Cortex of kidney (tissue), 1 donor: ENCODE measurements around the gene BCAS3.

ENCODE experiments used
- DNase-seq: peaks from one replicate; lab custom pipeline; 2025; lab: John Stamatoyannopoulos, UW

Gene BCAS3

DNA sequence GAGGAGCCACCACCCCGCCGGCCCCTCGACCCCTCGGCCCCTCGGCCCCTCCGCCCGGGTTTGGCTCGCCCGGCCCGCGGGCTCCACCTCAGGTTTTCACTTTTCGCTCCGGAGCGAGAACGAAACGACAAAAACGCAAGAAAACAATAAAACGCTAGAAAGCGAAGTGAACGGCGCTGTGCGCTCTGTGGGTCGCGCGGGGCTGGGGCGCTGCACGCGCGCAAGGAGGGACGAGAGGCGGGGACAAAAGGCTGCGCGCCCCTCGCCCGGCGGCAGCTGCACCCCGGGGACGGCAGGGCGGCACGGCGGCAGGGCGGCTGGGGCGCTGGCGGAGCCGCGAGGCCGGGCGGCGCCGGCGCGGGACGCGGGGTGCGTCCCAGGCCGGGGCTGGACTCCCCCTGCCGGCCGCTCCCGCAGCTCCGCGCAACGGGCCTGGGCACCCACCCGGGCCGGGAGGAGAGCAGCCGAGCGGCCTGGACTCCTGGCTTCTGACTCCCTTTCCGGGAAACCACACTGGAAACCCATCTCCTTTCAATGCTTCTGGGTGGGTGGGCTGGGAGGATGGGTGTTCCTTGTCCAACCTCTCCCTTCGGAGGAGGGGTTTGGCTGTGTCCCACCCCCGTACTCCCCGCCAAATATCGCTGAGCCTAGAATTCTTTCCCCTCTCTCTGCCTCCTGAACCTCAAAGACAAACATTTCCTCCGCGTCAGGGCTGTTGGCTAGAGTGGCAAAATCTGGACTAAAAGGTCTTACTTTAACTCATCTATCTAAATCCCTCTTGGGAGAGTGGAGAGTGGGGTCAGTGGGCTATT is 731.9 kb downstream of the BCAS3 start:
- DNase-seq, result no peak

DNA sequence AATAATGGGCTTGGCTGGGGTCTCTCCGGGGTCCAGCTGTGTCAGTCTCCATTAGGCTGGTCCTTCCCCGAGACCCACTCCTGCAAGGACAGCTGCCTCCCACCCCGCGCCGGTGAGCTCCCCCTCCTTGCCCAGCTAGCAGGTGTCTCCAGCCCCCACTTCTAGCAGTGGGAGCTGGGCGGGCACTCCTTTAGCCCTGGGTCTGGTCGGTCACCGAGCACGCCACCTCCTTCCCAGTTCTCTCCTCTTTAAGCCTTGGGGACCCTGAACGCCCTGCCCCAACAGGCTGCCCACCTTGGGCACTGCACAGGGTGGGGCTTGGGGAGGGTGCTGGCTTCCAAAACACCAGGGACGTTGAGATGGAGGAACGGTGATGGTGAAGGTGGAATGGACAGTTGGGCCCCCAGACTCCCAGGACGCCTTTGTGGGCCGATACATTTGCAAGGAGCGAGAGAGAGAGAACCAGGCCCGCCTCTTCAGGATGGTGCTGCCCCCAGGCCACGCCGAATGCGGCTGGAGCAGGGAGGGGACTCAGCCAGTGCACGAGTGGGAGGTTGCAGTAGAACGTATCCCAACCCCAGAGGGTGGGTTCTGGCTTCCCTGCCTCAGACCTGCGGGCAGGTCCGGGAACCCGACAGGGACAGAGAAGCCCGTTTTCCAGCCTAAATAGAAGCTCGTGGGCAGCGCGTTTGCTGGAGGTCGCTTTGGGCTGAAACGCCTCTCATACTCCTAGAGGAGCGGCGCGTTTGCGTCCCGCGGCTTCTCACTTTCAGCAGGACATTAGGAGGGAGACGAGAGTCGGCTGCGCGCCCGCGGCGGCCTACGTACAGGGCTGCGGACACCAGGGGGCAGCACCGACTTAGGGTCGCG is 732.7 kb downstream of the BCAS3 start:
- DNase-seq, result no peak

DNA sequence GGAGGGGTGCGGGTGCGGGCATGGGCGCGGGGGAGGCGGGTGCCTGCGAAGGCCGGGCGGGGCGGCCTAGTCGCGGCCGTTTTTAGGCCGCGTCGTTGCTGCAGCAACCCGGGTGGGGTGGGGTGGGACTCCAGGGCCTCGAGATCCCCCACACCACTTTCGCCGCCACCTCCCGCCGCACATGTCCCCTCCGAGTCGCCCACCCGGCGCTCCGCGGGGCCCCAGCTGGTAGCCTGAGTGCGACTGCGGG is 733.3 kb downstream of the BCAS3 start:
- no peak for DNase-seq

DNA sequence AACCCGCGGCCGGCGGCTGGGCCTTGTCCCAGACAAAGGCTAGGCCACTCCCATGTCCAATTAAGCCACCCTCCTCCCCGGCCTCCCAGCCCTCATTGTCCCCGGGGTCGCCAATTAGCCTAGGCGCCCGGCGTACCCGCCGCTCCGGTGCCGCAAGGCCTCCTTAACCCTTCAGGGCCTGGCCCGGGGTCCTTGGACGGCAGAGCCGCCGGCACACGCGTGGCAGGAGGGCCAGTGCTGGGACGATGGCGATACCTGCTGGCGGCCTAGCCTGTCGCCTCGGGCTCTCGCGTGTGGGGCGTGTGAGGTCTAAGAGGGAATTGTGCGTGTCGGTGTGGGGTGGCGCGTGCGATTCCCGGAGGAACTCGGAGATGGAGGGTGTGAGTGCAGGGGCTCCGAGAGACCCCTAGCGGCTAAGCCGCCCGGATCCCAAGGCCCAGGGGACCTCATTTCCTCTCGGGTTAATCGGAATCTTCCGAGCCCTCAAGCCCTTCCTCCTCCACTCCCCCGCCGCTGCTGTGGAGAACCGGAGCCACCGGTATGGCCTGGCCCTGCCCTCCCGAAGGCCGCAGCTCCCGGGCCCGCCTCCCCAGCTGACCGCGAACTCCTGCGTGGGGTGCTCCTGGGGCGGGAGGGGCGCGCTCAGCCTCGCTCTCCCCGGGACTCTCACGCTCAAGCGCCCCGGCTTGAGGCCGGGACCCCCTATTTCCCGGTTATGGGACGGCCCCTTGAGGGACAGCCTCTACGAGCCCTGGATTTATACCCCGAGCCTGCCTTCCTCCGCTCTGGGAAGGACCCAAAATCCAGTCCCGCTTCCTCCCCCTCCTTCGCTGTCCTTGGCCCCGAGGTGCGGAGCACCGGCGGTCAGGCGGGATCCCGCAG is 733.9 kb downstream of the BCAS3 start:
- no peak for DNase-seq

DNA sequence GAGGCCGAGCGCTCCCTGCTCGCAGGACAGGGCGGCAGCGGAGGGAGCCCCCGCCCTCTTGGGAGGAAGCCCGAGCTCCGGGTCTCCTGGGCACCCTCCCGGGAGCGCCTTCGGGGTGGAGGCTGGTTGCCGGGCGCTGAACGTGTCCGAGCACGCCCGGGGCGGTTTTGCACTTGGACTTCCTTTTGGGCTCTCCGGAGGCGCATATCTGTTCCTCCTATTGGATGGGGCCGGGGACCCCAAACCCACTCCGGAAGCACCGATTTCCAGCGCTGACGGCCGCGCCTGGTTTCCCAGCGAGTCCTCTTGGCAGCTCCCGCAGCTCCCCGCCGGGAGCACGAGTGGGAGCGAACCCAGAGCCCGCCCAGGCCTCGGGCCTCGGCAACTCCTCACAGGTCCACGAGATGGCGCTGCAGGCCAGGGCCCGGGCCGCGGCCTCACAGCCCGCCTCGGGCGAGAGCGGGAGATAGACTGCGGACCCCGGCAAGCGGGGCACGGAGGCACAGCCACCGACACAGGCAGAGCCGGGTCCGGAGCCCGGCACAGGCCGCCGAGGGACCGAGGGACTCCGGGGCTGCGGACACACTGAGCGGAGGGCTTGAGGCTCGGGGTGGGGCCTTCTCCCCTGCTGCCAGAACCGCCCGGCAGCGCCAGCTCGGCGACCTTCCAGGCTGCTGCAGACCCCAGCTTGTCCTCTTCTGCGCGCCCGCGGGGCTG is 734.6 kb downstream of the BCAS3 start:
- no peak for DNase-seq

DNA sequence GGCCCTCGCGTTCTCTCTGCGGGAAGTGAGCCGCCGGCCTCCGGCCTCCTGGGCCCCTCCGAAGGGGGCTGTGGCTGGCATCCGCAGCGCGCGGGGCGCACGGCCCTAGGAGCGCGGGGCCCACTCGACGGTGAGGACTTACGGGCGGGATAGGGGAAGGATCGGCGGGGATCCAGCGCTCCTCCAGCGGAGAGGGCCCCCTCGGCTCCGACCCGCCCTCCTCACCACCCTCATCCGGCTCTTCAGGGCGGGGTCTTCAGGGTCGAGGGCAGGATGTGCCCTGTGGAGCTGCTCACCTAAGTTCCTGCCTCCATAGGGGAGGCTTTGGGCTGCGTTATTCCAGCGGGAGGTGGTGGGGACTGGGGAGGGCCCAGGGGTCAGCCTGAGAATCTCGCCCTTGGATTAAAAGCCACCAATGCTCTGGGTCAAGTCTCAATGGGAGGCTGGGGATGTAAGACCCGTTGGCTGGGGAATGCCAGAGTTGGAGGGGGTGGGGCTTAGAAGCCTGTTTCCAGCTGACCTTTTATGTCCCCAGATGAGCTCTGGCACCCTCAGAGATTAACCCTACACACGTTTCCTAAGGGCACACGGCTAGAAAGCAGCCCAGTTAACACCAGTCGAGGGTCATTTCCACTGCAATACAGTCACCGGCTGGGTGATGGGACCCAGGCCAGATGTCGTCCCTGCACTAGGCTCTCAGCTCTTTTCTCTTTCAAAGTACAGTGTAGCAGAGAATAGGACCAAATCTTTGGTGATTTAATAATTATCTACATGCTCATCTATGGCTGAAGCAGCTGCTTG is 735.4 kb downstream of the BCAS3 start:
- DNase-seq, result no peak

DNA sequence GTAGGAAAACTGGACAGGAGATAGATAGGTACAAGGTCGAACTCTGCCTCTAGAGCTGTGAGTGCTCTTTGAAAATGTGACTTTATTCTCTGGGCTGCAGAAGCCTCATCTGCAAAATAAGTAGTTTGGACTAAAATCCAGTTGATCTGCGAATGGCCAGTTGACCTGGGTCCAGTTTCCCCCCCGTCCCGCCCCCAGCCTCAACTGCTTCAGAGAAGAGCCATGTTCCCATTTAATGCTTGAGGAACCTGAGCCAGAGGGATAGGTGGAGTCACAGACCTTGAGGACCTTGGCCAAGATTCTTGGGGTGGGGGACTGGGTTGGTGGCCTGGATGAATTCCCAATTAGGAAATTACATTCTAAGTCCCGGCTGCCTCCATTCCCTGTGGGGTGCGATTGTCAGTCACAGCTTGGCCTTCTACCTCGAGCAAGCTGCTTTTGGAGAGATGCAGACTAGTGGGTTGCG is 736.0 kb downstream of the BCAS3 start:
- DNase-seq, result no peak

DNA sequence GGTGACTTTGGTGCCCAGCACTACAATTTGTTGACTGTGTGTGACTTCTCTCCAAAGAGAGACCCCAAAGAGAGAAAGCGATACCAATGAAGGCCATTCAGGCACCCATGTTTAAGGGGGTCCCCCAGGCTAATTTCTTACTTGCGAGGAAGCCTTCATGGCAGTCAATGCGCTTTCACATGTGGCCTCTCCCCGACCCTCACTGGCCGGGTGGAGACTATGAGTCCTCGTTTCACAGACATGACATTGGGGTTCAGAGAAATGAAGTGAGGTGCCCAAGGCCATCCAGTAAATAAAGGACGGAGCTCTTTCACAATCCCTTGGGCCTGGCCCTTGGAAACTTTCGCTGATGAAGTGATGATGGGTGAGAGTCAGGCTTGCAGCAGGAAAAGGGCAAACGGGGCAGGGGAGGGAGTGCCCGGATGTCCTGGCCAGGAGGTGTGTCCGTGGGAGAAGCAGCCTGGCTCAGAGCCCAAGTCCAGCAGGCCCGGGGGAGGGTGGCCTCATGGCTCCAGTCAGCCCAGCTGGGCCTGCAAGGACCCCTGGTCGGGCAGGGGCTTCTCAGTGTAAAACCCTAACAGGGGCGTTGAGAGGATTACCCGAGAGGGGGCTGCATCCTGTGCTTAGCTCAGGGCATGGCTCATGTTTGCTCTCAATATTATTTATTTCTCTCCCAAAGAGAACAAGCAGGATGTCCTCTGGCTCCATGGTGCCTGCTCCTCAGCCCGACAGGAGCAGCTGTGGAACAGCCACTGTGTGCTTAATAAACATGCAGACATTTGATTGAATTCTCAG is 736.7 kb downstream of the BCAS3 start:
- DNase-seq, result no peak

DNA sequence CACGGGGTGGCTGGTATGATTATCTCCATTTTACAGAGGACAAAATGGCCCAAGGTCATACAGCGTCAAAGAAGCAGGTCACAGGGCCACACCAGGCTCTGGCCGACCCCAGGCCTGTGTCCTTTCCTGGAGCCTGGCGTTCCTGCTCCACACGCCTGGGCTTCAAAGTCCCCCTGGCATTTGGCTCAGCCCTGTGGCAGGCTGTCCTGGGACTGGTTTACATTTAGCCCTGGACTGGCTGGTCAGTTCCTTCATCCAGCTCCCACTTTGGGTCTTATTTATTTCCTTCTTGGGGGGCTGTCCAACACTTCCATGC is 737.2 kb downstream of the BCAS3 start:
- DNase-seq, result no peak

DNA sequence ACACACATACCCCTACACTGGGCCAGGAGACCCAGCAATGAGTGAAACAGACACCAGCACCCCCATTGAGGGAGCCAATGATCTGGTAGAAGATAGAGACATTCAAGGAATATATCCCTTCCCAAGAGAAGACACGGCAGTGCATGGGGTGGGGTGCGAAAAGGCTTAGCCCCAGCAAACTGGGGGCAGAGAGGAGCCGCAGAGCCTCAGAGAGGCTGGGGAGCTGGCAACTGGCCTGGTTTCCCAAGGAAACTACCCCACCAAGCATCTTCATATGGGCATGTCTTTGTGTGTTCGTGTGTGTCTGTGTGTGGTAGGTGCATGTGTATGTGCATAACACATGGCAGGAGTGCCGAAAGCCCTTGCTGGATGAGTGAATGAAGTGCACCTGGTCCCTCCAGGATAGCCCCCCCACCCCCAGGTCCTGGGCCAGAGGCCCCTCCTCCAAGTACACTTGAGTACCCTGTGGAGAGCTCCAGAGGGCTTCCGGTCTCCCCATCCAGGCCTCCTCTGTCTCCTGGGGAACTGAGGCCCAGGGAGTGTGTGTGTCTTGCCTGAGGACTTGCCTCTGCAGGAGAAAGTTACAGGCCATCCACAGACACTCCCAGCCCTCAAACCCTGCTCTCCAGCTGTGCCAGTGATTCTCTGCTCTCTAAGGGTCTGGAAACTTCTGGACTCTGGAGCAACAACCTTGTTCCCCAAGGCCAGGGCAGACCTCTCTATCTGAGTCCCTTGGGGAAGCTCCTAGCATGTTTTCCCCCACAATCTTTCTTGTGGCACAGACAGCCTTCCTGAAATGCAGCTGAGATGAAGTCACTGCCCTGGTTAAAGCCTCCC is 737.9 kb downstream of the BCAS3 start:
- DNase-seq, result no peak

DNA sequence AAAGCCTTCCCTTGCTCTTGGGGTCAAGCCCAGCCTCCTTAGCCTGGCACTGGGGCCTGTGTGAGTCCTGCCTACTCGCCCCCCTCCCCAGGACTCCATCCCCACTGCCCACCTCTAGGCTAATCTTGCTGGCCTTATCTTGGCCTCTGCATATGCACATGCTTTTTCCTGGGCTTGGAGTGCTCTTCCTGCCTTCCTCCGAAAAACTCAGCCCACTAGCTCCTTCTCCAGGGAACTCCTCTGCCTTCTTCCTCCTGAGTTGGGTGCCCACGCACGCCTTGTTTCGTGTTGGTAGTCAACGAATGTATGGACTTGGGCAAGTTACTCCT is 738.5 kb downstream of the BCAS3 start:
- no peak for DNase-seq

DNA sequence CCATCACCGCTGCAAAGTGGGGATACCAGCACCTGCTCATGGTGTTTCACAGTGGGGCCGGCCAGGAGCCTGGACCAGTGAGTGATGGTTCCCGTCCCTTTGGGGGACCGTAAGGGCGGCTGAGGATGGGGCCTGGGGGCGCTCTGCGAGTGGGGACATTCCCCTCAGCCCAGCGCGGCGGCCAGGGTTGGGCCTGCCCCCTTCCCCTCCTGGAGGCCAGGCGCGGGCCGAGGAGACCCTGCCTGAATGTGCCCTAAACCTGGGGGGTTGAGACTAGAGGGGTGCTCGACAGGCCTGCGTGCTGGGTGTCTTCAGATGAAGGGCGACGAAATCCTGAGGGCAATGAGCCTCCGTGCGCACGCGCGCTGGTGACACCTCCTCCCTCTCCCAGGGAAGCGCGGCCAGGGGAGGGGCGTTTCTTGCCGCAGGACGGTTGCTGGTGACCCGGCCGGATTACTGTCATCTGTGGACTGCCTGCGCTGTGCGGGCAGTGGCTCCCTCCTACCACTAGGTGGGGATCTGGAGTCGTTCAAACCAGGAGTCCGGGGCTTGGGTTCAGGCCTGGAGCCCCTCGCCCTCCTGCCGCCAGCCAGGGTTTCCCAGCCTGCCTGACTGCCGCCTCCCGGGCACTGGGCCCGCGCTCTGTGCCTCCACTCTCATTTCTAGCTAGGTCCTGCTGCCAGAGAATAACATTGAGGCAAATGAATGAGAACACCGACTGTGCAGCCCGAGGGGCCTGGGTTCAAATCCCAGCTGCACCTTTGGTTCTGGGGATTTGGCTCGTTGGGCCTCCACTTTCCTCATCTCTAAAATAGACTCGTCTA is 739.1 kb downstream of the BCAS3 start:
- DNase-seq, result no peak

DNA sequence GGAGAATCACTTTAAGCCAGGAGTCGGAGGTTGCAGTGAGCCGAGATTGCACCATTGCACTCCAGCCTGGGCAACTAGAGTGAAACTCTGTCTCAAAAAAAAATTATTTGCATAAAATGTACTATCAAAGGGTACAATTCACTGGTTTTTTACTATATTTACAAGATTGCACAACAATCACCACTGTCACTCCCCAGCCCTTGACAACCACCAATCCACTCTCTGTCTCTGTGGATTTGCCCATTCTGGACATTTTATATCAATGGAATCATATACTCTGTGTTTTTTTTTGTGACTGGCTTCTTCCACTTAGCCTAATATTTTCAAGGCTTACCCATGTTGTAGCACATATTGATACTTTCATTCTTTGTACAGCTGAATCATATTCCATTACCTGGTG is 740.8 kb downstream of the BCAS3 start:
- no peak for DNase-seq

DNA sequence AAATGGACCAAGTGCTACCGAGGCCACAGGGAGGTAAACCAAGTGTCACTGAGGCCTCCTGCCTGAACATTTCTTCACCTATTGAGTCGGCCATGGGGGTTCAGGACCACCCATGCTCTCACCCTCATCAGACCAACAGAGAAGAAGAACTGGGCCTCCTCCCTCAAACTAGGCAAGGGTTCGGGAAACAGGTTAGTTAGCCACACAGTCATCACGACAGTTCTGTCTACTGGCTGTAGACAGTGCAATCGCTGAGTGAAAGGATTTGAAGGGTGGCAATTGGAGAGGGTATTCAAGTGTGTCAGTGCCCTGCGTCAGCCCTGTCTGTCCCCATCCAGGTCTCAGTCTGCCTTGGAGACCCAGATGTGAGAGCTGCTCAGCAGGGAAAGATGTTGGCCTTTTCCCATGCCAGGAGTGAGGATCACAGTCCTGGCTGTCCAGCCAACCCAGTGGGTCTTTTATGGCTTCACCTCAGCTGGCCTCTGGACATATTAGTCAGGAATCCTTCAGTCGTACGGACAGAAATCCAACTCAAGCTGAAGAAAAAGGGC is 741.9 kb downstream of the BCAS3 start:
- DNase-seq, result no peak

DNA sequence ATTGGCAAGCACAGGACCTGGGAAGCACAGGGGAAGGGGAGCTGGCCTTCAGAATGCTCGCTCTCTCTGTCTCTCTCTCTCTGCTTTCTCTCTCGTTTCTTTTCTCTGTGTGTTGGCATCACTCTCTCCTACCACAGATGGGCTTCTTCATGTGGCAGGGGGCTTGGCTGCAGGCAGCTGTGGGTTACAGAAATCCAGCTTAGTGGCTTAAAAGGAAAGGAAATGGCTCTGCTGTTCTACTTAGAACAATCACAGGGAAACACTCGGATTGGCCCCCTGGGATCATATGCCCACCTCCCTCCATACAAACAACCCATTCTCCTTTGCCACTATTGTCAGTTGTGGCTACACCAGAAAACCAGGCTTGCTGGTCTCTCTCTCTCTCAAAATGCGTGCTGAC is 742.4 kb downstream of the BCAS3 start:
- DNase-seq, result no peak

DNA sequence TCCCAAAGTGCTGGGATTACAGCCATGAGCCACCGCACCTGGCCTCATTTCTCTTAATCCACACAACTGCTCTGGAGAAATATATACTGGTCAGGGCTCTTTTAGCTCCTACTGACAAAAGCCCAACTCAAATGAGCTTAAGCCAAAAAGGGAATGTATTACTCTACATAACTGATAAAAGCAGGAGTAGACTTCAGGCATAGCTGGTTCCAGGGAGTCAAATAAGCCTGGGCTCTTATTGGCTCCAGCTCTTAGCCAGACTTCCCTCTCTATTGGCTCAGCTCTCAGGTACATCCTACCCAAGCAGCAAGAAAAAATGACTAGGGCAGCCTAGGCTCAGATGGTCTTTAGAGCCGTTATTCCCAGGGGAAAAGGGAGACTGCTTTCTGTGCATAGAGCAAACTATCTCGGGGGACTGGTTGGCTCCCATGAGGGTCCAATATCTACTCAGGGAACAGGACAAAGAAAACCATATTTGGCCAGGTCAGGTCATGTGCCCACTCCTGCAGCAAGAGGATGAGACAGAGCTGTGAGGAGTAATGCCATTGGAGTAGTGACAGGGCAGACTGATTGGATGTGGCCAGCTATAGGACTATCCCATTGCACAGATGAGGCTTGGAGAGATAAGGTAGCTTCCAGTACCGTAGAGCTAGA is 743.2 kb downstream of the BCAS3 start:
- no peak for DNase-seq

DNA sequence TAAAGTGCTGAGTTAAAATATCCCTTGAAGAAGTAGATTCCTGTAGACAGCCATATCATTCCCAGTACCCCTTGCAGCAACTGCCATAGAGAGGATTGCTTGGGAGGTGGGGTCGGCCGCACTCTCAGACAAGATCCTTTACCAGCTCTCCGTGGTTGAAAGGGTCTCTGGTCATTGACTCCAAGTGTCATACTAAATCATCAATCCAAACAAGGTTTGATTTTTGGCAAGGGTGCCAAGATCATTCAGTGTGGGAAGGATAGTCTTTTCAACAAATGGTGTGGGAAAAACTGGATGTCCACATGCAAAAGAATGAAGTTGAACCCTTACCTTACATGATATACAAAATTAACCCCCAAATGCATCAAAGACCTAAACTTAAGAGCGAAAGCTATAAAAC is 743.8 kb downstream of the BCAS3 start:
- DNase-seq, result no peak
